Panc1 (cell line): ENCODE results near the gene GPC6.

ENCODE experiments used
- POLR2AphosphoS5 ChIP-seq: IDR thresholded peaks from 2 replicates; pipeline ENCODE4 v1.6.1; 2012; ENCODE audit warnings: mild to moderate bottlenecking, low read depth, low read length, moderate library complexity
- SIN3A ChIP-seq: IDR thresholded peaks from 2 replicates; pipeline ENCODE4 v1.6.1; 2012; ENCODE audit warnings: low read depth, mild to moderate bottlenecking, low read length, moderate library complexity, borderline replicate concordance; ENCODE audit not compliant: insufficient read depth
- TCF7L2 ChIP-seq: IDR thresholded peaks from 2 replicates; pipeline ENCODE4 v1.6.1; 2011; ENCODE audit warnings: mild to moderate bottlenecking, low read depth, low read length, inconsistent platforms
- TF ChIP-seq, protein P1 (sequence below): fragments of 450-650 bp; IDR thresholded peaks from 2 replicates; pipeline ENCODE4 v1.5.1; 2017; ENCODE audit warnings: mild to moderate bottlenecking
- TF ChIP-seq, protein P2 (sequence below), 2 experiments: IDR thresholded peaks; 2 replicates each; pipeline ENCODE4 v1.6.1; 2011 to 2012; ENCODE audit warnings: low read depth in 2 of 2, control low read depth in 1 of 2, low read length in 1 of 2, mild to moderate bottlenecking in 1 of 2, moderate library complexity in 1 of 2; ENCODE audit not compliant: insufficient read depth in 1 of 2

DNA sequence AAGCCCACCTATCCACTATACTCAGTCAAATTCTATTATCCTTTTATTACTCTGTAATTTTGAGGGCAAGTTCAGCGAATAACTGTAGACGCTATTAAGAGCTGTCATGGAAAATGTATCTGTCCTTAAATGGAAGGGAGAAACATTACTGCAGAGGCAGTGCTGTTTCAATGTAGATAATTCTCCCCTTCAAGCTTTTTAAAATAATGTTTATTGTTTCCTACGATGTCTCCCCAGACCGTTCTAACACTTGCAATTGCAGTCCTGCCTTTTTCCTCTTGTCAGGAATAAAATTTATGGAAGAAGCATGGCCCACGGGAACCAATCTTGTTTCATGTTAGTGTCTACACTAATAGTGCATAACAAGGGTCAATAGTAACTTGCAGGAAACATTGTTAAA, 159.5 kb downstream of the GPC6 start:
- TF ChIP-seq POLR2AphosphoS5 (no peak), TCF7L2 (no peak), SIN3A (no peak)
- TF ChIP-seq, protein P1, sequence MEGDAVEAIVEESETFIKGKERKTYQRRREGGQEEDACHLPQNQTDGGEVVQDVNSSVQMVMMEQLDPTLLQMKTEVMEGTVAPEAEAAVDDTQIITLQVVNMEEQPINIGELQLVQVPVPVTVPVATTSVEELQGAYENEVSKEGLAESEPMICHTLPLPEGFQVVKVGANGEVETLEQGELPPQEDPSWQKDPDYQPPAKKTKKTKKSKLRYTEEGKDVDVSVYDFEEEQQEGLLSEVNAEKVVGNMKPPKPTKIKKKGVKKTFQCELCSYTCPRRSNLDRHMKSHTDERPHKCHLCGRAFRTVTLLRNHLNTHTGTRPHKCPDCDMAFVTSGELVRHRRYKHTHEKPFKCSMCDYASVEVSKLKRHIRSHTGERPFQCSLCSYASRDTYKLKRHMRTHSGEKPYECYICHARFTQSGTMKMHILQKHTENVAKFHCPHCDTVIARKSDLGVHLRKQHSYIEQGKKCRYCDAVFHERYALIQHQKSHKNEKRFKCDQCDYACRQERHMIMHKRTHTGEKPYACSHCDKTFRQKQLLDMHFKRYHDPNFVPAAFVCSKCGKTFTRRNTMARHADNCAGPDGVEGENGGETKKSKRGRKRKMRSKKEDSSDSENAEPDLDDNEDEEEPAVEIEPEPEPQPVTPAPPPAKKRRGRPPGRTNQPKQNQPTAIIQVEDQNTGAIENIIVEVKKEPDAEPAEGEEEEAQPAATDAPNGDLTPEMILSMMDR = no peak
- TF ChIP-seq, protein P2, sequence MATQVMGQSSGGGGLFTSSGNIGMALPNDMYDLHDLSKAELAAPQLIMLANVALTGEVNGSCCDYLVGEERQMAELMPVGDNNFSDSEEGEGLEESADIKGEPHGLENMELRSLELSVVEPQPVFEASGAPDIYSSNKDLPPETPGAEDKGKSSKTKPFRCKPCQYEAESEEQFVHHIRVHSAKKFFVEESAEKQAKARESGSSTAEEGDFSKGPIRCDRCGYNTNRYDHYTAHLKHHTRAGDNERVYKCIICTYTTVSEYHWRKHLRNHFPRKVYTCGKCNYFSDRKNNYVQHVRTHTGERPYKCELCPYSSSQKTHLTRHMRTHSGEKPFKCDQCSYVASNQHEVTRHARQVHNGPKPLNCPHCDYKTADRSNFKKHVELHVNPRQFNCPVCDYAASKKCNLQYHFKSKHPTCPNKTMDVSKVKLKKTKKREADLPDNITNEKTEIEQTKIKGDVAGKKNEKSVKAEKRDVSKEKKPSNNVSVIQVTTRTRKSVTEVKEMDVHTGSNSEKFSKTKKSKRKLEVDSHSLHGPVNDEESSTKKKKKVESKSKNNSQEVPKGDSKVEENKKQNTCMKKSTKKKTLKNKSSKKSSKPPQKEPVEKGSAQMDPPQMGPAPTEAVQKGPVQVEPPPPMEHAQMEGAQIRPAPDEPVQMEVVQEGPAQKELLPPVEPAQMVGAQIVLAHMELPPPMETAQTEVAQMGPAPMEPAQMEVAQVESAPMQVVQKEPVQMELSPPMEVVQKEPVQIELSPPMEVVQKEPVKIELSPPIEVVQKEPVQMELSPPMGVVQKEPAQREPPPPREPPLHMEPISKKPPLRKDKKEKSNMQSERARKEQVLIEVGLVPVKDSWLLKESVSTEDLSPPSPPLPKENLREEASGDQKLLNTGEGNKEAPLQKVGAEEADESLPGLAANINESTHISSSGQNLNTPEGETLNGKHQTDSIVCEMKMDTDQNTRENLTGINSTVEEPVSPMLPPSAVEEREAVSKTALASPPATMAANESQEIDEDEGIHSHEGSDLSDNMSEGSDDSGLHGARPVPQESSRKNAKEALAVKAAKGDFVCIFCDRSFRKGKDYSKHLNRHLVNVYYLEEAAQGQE (IDR thresholded peaks at IDR 0.05; ENCODE audit: insufficient read depth in 1 of 2, low read depth in 2 of 2, low read length in 1 of 2) = no peak
